Measurements from ENCODE around the gene PNO1.

DNA sequence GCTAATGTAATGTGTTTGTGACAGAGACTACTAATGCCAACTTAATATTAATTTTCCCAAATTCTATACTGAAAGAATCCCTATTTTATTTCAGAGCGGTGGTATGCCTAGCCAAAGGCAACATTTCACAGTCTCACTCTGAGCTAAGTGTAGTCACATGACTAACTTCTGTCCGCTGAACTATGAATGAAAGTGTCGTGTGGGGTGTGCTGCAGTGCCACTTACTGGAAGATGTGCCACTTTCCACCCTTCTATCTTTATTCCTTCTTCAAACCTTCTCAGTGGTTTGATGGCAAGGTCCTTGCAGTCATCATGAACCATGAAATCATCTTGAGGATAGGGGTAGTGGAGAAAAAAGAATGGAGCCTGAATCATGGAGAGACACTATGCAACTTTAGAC lies 47.6 kb upstream of the PNO1 start:
- TF ChIP-seq, protein P1, sequence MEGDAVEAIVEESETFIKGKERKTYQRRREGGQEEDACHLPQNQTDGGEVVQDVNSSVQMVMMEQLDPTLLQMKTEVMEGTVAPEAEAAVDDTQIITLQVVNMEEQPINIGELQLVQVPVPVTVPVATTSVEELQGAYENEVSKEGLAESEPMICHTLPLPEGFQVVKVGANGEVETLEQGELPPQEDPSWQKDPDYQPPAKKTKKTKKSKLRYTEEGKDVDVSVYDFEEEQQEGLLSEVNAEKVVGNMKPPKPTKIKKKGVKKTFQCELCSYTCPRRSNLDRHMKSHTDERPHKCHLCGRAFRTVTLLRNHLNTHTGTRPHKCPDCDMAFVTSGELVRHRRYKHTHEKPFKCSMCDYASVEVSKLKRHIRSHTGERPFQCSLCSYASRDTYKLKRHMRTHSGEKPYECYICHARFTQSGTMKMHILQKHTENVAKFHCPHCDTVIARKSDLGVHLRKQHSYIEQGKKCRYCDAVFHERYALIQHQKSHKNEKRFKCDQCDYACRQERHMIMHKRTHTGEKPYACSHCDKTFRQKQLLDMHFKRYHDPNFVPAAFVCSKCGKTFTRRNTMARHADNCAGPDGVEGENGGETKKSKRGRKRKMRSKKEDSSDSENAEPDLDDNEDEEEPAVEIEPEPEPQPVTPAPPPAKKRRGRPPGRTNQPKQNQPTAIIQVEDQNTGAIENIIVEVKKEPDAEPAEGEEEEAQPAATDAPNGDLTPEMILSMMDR (IDR thresholded peaks at IDR 0.05) = no peak
- TF ChIP-seq POLR2A (IDR thresholded peaks at IDR 0.05) = no peak
